ENCODE results near the gene TAS2R1.

GRCh38 chr5:9641806-9642355, 11.7 kb upstream of the TAS2R1 start:
- TF ChIP-seq, protein P1, sequence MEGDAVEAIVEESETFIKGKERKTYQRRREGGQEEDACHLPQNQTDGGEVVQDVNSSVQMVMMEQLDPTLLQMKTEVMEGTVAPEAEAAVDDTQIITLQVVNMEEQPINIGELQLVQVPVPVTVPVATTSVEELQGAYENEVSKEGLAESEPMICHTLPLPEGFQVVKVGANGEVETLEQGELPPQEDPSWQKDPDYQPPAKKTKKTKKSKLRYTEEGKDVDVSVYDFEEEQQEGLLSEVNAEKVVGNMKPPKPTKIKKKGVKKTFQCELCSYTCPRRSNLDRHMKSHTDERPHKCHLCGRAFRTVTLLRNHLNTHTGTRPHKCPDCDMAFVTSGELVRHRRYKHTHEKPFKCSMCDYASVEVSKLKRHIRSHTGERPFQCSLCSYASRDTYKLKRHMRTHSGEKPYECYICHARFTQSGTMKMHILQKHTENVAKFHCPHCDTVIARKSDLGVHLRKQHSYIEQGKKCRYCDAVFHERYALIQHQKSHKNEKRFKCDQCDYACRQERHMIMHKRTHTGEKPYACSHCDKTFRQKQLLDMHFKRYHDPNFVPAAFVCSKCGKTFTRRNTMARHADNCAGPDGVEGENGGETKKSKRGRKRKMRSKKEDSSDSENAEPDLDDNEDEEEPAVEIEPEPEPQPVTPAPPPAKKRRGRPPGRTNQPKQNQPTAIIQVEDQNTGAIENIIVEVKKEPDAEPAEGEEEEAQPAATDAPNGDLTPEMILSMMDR (IDR thresholded peaks at IDR 0.05), result no peak
- no peak for TF ChIP-seq POLR2A (IDR thresholded peaks at IDR 0.05)

All from esophagus squamous epithelium (tissue), 4 donors.